Neutrophil (primary cell): ENCODE results near the gene SIX4.
A peak's percentile ranks its signal among the peaks of the same experiment; 100 is the strongest.

Source experiments
- H3K27ac ChIP-seq: fragments of 200-600 bp; sonication (generic); 2 replicates; pipeline ENCODE4 v1.5.1; 2016; ENCODE audit warnings: mild to moderate bottlenecking, moderate library complexity
- H3K27me3 ChIP-seq: fragments of 200-600 bp; sonication (generic); 2 replicates; pipeline ENCODE4 v1.6.0; 2016; ENCODE audit warnings: mild to moderate bottlenecking
- H3K36me3 ChIP-seq: fragments of 200-600 bp; sonication (generic); 2 replicates; pipeline ENCODE4 v1.5.1; 2017
- H3K4me1 ChIP-seq, 2 experiments: fragments of 200-600 bp in 1 of 2; sonication (generic) in 1 of 2; 1 replicate in 1 of 2; 2 replicates in 1 of 2; pipeline versions ENCODE4 v1.5.1 to v1.6.1; 2013 to 2016; ENCODE audit warnings: low read depth in 1 of 2, low read length in 1 of 2, mild to moderate bottlenecking in 1 of 2, moderate library complexity in 1 of 2; ENCODE audit not compliant: control insufficient read depth in 1 of 2, insufficient read depth in 1 of 2
- H3K4me3 ChIP-seq, 2 experiments: fragments of 200-600 bp in 1 of 2; sonication (generic) in 1 of 2; 1 replicate in 1 of 2; 2 replicates in 1 of 2; pipeline ENCODE4 v1.5.1; 2013 to 2016; ENCODE audit warnings: low read depth in 1 of 2, low read length in 1 of 2, mild to moderate bottlenecking in 1 of 2, moderate library complexity in 1 of 2
- H3K9me3 ChIP-seq: fragments of 200-600 bp; sonication (generic); 2 replicates; pipeline ENCODE4 v1.5.1; 2016
- TF ChIP-seq, protein P1 (sequence below): fragments of 200-600 bp; sonication (generic); IDR thresholded peaks from 2 replicates; pipeline ENCODE4 v1.5.1; 2016; ENCODE audit warnings: antibody characterized with exemption

The SIX4 gene

GRCh38 chr14:60760209-60760608 is 36.1 kb upstream of the SIX4 start:
- Histone ChIP-seq H3K27ac (no peak overlapping the region), H3K27me3 (no peaks in the 10 kb centered on the region)
- TF ChIP-seq, protein P1, sequence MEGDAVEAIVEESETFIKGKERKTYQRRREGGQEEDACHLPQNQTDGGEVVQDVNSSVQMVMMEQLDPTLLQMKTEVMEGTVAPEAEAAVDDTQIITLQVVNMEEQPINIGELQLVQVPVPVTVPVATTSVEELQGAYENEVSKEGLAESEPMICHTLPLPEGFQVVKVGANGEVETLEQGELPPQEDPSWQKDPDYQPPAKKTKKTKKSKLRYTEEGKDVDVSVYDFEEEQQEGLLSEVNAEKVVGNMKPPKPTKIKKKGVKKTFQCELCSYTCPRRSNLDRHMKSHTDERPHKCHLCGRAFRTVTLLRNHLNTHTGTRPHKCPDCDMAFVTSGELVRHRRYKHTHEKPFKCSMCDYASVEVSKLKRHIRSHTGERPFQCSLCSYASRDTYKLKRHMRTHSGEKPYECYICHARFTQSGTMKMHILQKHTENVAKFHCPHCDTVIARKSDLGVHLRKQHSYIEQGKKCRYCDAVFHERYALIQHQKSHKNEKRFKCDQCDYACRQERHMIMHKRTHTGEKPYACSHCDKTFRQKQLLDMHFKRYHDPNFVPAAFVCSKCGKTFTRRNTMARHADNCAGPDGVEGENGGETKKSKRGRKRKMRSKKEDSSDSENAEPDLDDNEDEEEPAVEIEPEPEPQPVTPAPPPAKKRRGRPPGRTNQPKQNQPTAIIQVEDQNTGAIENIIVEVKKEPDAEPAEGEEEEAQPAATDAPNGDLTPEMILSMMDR = no peak

GRCh38 chr14:60758885-60759284 is 34.7 kb upstream of the SIX4 start:
- Histone ChIP-seq H3K27ac (no peak overlapping the region), H3K4me1 (peaks cover 25 to 66% of the 10 kb centered on the region in 2 experiments), H3K9me3 (no peaks in the 10 kb centered on the region), H3K27me3 (no peaks in the 10 kb centered on the region), H3K36me3 (no peaks in the 10 kb centered on the region), H3K4me3 (no peak overlapping the region)
- TF ChIP-seq, protein P1 = no peak

More at GRCh38 chr14:60760209-60760608, 36.1 kb upstream of the SIX4 start:
- Histone ChIP-seq H3K36me3 (no peaks in the 10 kb centered on the region), H3K9me3 (no peaks in the 10 kb centered on the region), H3K4me1 (peaks cover 21 to 54% of the 10 kb centered on the region in 2 experiments), H3K4me3 (no peak overlapping the region)

DNA sequence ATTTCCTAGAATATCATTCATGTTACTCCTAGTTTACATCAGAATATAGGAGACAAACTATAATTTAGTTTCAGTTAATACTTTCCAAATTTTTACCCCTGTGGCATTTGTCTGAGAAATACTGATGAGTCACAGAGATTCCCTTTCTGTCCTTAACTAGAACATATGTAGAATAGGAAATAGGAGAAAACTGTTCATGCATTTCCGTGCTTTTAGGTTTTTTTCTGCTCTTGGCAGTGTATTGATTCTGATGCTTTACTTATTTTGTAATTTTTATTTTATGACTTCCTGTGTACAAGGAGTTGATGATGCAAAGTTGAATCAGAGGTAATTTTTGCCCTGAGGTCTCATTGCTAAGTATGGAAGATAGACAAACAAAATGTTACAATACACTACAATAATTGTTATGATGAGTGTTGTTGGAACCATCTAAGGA is 33.4 kb upstream of the SIX4 start:
- TF ChIP-seq, protein P1 = no peak
- Histone ChIP-seq H3K4me1 (peaks cover 37 to 79% of the 10 kb centered on the region in 2 experiments), H3K36me3 (no peaks in the 10 kb centered on the region), H3K9me3 (no peaks in the 10 kb centered on the region), H3K27me3 (no peaks in the 10 kb centered on the region), H3K4me3 (no peak overlapping the region), H3K27ac (no peak overlapping the region)

DNA sequence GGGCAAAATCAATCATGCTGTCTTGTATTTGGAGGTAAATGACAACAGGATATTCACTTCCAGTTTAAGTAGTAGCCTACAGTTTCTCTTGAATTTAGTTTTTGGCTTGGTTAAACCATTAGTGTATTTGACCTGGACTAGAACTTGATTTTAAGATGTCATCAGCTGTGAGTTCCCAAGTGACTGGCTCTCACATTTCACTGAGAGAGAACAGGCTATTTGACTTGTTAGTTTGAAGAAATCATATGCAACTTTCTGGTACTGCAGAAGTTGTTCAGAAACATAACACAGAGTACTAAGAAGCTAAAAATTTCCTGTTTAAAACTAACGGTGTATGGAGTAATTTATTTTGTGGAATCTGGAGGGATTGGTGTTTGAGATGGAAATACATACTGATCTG is 32.7 kb upstream of the SIX4 start:
- TF ChIP-seq, protein P1 = no peak
- Histone ChIP-seq H3K4me3 (no peak overlapping the region), H3K36me3 (no peaks in the 10 kb centered on the region), H3K27ac (no peak overlapping the region), H3K27me3 (no peaks in the 10 kb centered on the region), H3K9me3 (no peaks in the 10 kb centered on the region), H3K4me1 (peaks cover 37 to 80% of the 10 kb centered on the region in 2 experiments)

DNA sequence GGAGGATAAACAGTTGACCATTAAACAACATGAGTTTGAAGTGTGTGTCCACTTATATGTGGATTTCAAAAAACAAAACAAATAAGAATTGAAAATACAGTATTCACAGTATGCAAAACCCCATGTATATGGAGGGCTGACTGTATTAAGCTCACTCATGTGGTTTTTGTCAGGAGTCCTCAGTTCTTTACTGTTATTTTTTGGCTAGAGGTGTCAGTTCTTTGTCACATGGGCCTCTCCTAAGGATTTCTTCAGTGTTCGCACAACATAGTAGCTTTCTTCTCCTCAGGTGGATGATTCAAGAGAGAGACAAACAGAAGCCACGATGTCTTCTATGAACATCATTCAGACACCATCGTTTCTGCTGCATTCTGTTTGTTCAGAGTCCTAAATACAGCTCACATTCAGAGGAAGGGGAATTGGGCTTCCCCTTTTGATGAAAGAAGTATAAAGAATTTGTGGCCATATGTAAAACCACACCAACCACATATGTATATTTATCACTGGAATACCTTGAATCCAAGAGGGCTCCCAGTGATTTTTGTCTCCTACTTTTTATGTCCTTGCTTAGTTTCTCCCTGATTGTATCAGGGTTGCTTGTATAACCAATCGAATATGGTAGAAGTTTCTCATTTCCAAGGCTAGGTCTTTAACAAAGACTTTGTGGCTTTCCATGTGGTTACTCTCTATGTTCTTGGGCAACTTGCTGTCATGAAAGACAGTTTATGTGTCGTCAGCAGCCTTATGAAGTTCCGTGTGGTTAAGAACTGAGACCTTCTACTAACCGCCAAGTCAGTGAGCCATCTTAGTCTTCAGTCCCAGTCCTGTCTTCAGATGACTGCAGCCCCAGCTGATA is 29.3 kb upstream of the SIX4 start:
- Histone ChIP-seq H3K36me3 (no peaks in the 10 kb centered on the region), H3K27ac (peak overlapping the region; percentile 45), H3K9me3 (no peaks in the 10 kb centered on the region), H3K4me1 (peaks cover 22 to 58% of the 10 kb centered on the region in 2 experiments), H3K4me3 (no peak overlapping the region), H3K27me3 (no peaks in the 10 kb centered on the region)
- TF ChIP-seq, protein P1 = no peak
